Measurements from ENCODE around the gene LMBRD2. TPM values are rescaled to one million over a fixed set of nuclear protein-coding genes. Genes with fewer than 3 reads are reported as not detected.

The LMBRD2 gene
- total RNA-seq, 1 experiment from 2014 or later, result 8.8 TPM

DNA sequence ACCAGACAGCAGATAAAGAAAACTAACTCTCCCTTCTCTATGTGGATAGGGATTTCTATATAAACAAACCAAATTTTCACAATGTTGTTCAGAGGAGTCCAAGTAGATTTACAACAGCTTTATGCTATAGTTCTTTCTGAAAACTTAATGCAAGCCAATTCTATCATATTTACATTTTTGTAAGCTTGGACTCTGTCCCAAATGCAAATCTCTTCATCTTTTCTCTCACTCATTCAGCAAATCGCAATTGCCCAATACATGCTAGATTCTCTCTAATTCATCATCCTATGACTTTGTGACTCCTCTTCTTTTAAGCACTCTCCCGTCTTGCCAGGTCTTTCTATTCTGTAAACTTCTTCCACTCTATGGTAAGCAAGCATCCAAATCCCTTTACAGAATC is 45.9 kb downstream of the LMBRD2 start:
- DNase-seq (ENCODE audit: low spot score), result no peak

DNA sequence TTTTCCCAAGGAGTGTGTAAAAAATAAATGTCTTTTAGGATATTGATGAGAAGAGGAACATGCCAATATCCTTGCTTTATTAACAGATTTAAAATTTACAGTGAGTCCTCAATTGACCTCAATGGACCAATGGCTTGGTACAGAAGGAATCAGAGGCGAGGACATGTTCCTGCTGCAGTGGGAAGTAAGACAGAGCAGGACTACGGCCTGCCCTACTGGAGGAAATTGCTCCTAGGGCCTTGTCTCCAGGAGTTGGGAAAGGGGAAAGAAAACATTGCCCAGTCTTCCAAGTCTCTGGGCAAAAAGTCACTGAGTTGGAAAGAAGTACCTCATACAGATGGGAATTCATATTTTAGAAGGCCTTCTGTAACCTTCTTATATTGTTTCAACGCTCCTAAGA is 51.9 kb downstream of the LMBRD2 start:
- no peak for DNase-seq (ENCODE audit: low spot score)

DNA sequence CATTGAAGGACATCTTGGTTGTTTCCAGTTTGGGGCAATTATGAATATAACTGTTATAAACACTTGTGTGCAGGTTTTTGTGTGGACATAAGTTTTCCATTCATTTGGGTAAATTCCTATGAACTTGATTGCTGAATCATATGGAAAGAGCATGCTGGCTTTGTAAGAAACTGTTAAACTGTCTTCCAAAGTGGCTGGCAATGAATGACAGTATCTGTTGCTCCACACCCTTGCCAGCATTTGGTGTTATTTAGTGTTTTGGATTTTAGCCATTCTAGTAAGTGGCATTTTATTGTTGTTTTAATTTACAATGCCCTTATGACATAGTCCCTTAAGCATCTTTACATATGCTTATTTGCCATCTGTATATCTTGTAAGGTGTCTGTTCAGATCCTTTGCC is 55.2 kb downstream of the LMBRD2 start:
- DNase-seq (ENCODE audit: low spot score), result no peak

DNA sequence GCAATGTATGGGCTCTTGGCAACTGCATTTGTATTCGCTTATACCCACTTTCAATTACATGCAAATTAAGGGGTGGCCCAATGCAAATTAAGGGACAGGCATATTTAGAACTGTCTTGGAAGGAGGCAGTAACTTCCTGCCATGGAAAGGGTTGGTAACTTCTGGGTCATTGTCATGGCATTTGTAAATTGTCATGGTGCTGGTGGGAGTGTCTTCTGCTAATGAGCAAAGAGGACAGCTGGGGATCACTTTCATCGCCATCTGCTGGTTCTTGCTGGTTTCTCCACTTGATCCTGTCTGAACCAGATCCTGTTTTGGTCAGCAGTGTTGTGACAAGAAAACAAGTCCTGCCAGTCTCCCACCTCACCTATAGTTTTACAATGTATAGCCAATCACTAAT is 61.7 kb downstream of the LMBRD2 start:
- peak; percentile 58 for DNase-seq (ENCODE audit: low spot score)

DNA sequence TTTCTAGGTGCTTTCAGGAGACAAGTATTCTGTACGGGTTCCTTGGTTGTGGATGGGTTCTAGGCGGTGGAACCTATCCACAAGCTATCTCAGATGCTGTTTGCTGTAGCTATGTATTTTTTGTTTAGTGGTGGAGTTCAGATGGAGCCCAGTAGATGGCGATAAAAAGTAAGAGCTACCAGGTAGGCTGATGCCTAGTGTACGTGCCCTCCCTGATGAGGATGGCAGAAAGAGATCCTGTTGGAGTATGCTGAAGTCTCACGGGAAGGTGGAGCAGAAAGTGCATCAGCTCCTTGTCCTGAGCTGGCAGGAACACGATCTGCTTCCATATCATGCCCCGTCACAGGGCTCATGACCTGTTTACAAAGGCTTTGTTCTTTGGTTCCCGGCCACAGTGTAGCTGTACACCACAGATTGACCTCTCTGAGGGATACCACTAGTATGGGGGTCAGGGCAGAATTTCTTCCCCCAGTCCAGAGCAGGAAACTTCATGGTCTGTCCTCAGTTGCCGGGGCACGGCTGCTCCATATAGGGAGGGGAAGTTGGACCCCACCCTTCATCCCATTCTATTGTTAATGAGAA is 72.4 kb downstream of the LMBRD2 start:
- peak; percentile 72 for DNase-seq (ENCODE audit: low spot score)

DNA sequence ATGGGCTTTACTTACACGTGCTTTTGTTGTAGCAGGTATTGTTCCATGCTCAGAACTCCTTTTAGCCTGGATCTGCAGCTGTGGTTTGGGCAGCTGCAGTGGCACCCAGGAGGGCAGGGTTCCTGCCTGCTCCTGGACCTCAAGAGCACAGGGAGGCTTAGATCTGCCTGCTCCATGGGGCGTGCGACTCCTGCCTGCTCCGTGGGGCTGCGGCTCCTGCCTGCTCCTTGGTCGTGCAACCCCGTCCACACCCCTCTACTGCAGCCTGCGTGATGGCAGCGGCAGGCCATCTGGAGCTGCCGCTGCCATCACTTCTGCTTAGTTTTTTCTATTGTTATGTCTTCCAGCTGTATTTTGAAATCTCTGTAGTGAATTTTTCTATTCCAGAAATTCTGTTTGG is 73.3 kb downstream of the LMBRD2 start:
- no peak for DNase-seq (ENCODE audit: low spot score)

DNA sequence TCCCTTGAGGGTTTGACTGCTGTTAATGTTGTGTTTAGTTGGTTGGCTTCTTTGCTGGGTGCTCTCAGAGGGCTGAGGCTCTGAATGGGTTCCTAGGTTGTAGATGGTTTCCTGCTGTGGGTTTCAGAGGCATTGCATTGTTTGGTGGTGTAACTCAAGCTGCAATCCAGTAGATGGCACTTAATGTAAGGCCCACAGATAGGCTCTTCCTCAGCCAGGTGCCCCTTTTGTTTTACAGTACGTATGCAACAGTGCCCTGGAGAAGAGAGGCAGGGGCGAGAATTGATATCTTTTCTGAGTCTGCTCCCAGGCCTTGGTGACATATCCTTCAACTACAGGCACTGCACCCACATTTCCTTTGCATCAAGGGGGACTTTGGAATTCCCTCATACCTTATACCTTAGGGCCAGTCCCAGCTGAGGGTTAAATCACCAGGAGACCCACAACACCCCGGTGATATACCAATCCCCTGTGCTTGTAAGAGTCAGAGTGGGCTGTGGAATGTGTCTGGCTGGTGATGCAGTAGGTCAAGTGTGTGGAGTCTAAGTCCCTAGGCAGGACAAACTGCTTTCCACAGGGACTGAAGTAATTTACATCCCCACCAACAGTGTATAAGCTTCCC is 78.0 kb downstream of the LMBRD2 start:
- peak; percentile 39 for DNase-seq (ENCODE audit: low spot score)

DNA sequence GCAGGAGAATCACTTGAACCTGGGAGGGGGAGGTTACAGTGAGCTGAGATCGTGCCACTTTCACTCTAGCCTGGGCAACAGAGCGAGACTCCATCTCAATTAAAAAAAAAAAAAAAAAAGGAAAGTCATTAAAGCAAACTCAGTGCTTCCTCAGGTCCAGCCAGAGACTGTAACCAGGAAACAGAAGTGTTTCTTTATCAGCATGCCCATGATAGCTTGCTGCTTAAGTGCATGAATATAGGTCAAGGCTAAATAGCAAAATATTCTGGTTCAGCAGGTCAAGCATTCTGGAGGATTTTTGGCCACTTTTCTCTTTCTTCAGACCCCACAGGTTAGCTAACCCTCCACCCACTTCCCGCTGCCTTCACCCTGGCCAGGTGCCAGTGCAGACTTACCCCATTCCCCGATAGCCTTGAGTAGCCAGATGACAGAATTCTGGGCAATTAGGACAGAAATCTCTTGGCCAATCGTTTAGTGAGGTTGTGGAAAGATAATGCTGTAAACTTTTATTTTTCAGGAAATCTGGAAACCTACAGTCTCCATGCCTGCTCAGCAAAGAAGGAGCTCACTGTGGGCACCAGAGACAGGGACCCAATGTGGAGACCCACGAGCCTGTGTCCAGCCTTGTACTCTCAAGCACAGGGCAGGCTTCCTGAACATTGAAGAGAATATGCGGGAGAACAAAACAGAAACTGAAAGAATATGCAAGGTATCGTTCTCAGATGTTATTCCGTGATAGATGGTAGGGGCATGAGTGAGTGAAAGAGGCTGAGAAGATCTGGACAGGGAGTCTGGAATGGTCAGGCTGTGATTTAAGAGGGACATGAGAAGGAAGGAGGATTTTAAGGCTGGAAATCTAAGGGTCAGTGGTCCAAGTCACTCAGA is 80.8 kb downstream of the LMBRD2 start:
- peak; percentile 27 for DNase-seq (ENCODE audit: low spot score)

DNA sequence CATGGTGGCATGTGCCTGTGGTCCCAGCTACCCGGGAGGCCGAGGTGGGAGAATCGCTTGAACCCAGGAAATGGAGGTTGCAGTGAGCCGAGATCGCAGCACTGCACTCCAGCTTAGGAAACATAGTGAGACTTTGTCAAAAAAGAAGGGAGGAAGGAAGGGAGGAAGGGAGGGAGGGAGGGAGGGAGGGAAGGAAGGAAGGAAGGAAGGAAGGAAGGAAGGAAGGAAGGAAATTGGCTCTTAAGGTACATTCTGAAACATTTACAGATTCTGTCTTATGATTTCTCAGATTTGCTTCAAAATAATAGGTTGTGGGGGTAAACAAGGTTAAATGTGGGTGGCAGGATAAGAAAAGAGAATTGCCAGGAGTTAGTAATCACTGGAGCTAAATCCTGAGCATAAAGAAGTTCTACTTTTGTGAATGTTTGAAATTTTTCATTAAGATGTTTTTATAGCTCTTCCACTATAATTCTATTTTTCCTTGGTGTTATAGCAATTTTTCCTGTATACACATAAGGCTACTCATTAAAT is 82.9 kb downstream of the LMBRD2 start:
- DNase-seq (ENCODE audit: low spot score), result no peak

DNA sequence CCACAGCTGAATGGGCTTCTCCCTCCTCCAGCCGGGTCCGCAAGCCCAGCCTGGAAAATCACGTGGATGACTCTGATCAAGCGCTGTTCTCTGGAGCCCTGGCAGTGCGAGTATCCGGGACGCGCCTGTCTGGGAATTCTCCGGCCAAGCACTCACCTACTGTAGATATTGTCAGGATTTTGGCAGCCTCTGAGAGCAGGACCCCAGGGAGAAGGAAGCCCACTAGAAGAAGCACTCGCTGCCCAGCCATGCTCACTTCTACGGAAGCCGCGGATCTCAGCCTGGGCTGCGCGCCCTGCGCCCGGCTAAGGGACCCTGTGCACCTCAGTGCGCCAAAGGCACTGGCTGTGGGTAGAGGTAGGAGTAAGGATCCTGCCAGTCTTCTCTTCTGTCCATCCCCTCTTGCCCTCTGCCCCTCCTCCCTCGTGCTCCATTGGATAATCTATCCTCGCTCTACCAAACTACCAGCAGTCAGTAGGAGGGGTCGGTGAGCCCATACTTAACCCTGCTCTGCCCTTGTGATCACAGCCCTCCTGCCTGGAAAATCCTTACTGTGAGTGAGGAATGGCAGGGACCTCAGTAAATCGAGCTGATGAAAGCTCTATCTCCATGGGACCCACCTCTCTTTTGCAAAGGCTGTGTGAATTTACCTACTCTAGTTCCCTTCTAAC is 85.0 kb downstream of the LMBRD2 start, which contains the start of gene UGT3A2:
UGT3A2 (minus strand) TSS at position 343 of the 671 bp plus-strand sequence; CDS start at position 250, 93 bp downstream.
- DNase-seq (ENCODE audit: low spot score), result no peak

DNA sequence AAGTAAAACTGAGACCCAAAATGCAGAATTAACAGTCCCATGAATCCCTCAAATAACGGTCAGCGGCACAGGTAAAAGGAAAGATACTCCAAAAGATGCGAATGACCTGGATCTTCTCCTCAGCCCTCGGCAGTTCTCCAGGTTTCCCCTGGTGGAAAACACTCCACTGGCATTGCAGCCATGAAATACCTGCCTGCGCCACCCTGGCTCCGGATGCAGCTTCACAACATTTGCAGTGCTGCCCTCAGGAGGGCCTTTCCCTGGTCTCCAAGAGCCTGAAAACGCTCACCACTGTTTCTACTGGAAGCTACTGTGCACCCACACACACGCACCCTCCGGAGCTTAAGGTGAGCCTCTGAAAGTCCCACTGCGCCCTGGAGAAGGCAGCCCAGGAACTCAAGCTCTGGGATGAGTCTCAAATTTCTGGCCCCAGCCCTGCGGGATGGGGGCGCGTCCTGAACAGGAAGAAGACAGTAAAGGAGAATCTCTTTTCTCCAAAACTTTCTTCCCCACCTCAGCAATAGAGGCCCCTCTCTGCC is 85.6 kb downstream of the LMBRD2 start:
- DNase-seq (ENCODE audit: low spot score), result no peak

DNA sequence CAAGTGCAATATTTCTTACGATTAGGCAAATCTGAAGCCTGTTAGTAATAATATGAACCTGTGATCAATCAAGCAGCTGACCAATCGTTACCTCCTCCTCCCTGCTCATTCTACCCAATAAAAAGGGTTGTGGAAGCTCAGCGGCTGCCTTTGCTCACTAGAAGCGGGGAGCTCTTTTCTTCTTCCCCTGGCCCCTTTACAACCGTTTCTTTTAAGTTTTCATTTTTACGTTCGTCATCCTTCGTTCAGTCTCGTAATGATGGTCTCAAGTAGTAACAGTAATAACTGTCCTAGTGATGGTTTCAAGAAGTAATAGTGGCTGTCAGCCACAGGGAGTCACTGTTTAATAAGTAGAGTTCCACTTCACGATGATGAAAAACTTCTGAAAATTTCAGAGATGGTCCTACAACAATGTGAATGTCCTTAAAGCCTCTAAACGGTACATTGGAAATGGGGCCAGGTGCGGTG is 91.2 kb downstream of the LMBRD2 start:
- no peak for DNase-seq (ENCODE audit: low spot score)

DNA sequence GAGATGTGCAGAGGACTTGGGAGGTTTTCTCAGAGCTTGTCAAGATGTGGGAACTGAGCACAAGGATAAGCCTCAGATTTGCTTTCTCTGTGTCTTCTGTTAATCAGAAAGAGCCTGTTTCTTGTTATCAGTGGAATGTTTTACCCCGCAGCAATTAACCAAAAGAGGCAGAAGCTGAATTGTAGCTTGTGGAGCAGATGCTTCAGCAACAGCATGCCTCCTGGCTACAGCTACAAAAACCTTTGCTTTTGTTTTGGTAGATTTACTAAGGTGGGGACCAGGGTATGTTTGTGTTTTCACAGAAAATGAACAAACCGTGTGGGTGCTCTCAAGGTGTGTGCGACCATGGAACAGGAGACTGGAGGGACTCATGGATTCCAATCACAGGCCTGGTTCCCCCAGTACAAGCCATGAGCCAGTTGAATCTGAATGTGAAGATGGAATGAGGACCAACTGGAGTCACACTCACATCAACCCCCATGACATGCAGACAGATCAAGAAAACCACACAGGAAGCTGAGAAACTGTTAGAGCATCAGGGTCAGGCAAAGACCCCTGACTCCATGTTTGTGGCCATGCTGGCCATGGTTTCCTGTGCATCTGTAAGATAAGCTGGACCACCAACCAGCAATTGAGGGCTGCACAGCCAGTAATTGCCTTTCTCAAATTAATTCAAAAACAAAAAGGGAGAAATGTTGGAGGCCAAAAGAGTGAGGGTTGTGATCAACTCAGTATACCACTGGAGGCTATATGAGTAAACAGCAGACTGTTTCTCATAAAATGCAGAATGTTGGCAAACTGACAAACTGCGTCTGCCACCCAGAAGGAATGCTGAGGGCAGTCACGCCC is 91.9 kb downstream of the LMBRD2 start:
- peak; percentile 37 for DNase-seq (ENCODE audit: low spot score)

DNA sequence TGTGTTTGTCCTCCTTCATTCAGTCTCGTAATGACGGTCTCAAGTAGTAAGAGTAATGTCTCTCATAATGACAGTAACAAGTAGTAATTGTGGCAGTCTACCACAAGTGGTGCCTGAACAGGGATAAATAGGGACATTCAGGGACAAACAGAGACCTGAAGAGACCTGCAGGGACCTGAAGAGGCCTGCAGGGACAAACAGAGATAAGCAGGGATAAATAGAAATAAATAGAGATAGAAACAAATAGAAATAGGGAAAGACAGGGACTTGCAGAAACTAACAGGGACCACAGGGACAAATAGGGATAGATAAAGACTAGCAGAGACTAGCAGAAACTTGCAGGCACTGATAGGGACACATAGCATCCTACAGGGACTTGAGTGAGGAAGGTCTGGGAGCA is 92.9 kb downstream of the LMBRD2 start:
- no peak for DNase-seq (ENCODE audit: low spot score)

DNA sequence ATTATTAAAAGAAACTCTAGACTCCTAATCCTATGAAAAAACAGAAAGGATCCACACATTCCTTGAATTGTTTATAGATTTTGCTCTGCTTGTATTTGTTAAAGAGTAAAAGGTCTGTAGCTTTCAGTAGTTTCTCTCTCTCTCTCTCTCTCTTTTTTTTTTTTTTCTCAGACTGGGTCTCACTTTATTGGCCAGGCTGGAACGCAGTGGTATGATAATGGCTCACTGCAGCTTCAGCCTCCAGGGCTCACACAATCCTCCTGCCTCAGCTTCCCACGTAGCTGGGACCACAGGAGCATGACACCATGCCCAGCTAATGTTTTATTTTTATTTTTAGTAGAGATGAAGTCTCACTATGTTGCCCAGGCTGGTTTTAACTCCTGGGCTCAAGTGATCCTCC is 94.3 kb downstream of the LMBRD2 start:
- no peak for DNase-seq (ENCODE audit: low spot score)

DNA sequence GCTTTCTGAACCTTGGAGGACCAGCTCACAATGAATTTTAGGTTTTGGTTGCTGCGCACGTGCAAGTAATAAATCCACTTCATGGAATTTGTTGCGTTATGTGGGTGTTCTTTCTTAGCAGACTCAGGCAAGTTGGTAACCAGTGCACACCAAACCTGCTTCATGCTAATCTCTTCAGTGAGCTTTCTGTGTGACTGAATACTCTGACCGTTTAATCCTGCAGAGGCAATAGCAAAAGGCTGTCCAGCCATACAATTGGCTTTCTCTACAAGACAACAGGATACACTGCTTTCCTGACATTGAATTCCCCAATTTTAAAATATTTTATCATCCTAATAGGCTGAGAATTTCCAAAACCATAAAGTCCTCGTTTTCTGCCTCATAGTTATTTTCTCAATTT is 95.3 kb downstream of the LMBRD2 start:
- no peak for DNase-seq (ENCODE audit: low spot score)

DNA sequence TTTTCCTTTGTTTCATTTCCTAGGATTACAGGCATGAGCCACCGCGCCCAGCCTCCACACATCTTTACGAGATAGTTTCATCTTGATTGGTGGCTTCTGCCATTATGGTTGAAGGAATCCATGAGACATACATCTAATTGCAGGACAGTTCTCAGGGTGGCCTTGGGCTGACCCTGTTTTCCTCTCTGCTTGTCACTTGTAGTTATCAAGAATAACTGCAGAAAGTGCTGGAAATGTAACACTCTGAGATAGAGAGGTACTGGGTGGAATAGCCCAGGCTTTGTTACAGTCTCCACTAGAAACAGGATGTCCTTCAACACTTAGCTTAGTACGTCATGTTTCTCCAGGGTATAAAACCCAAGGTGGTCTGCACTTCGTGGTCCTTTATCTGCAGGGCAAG is 95.7 kb downstream of the LMBRD2 start:
- no peak for DNase-seq (ENCODE audit: low spot score)

DNA sequence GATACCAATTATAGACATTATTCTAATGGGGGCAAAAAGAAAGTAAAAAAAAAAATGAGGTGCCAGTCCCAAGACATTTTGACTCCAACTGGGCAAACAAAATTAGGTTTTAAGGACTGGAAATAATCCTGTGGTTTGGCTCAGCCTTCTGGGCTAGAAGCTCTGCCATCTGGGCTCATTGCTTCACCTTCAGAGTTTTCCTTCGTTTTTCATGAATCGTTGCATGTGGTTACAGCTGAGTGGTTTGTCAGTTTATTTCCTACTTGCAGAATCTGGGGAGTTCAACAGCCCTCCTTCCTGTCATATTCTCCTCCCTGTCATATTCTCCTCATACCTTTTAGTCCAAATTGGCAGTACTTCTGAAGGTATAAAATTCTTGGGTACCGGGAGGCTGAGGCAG is 97.0 kb downstream of the LMBRD2 start:
- DNase-seq (ENCODE audit: low spot score), result peak; percentile 42

DNA sequence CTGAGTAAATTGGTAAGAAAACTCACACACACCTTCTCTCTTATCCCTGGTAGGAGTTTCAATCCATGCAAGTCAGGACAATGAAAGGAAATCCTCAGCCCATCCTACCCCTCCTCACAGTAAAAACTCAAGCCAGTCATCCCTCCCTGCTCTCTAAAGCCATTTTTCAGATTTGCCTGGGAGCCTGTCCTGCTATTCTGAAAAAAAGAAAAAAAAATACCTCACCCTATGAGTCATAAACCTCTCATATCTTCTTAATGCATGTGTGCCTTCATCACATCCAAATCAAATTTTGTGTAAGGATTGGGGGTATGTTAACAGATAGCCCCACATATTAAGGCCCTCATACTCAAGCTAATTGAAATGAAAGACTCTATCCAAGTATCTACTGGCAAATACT is 99.1 kb downstream of the LMBRD2 start:
- no peak for DNase-seq (ENCODE audit: low spot score)

DNA sequence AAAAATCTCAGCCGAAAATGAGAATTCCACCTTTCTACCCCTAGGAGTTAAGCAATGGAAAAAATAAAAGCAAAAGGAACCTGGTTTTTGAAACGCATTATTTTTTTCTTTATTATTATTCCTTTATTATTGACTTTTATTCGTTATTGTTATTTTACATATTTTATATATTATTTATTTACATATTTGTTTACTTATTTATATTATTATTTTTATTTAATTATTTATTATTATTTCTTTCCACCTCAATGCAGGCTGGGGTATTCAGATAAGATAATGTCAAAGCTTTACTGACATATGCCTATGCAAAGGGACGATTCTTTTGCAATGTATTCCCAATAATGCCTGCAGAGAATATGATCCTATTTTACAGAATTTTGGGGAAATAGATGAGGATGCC is 101.7 kb downstream of the LMBRD2 start:
- no peak for DNase-seq (ENCODE audit: low spot score)

Data from H4 (cell line).